H1 (cell line): ENCODE results near the gene LCN2. TPM values are rescaled to one million over a fixed set of nuclear protein-coding genes. Genes with fewer than 3 reads are reported as not detected.

Experiments
- CTCF ChIA-PET: fragments of 300-600 bp; sonication (Branson Sonifier 250); formaldehyde crosslinking; loops from one replicate; lab custom pipeline; 2021; ENCODE audit not compliant: partially characterized antibody; lab: Charles Lee
- POLR2A ChIA-PET: fragments of 300-600 bp; sonication (Branson Sonifier 250); formaldehyde crosslinking; loops from one replicate; lab custom pipeline; 2021; ENCODE audit warnings: inconsistent platforms; ENCODE audit not compliant: partially characterized antibody; lab: Charles Lee
- DNase-seq, 2 experiments: peaks; one replicate each; pipeline versions ENCODE4 v3.0.0 to v3.0.0-alpha.2; 2010 to 2022; ENCODE audit warnings: low spot score in 2 of 2, low read depth in 1 of 2, mixed read lengths in 1 of 2
- FAIRE-seq: peaks from 2 replicates; lab custom pipeline; 2011; peaks lifted over from hg19 to GRCh38; lab: Jason Lieb, UNC
- H2AFZ ChIP-seq: 2 replicates; pipeline ENCODE4 v1.8.1; 2012; ENCODE audit warnings: low read length, inconsistent platforms
- H2AK5ac ChIP-seq: 2 replicates; pipeline ENCODE4 v1.6.1; 2013; ENCODE audit warnings: low read depth, low read length
- H2BK120ac ChIP-seq: replicated peaks from 2 replicates; pipeline ENCODE3; 2013; ENCODE audit warnings: low read depth, low read length, inconsistent platforms
- H2BK12ac ChIP-seq: 2 replicates; pipeline ENCODE4 v1.6.1; 2013; ENCODE audit warnings: low read depth, low read length
- H2BK15ac ChIP-seq: 2 replicates; pipeline ENCODE4 v1.6.1; 2013; ENCODE audit warnings: low read length
- H2BK20ac ChIP-seq: 2 replicates; pipeline ENCODE4 v1.6.1; 2013; ENCODE audit warnings: low read length
- H2BK5ac ChIP-seq: 2 replicates; pipeline ENCODE4 v1.6.1; 2013; ENCODE audit warnings: low read depth, low read length
- H3K14ac ChIP-seq: 2 replicates; pipeline ENCODE4 v1.6.1; 2013; ENCODE audit warnings: inconsistent platforms; ENCODE audit not compliant: insufficient read length
- H3K18ac ChIP-seq: 2 replicates; pipeline ENCODE4 v1.6.1; 2013; ENCODE audit warnings: low read length; ENCODE audit errors: extremely low read depth
- H3K23ac ChIP-seq: 2 replicates; pipeline ENCODE4 v1.6.1; 2013; ENCODE audit warnings: inconsistent platforms; ENCODE audit not compliant: insufficient read length
- H3K23me2 ChIP-seq: 2 replicates; pipeline ENCODE4 v1.6.1; 2013; ENCODE audit warnings: low read depth, low read length
- H3K27ac ChIP-seq: 2 replicates; pipeline ENCODE4 v1.6.1; 2011; ENCODE audit warnings: low read depth, low read length, inconsistent platforms
- H3K27me3 ChIP-seq, 4 experiments: replicated peaks in 1 of 4; 1 replicate in 1 of 4; 2 replicates in 3 of 4; pipeline versions ENCODE4 v1.6.1 to v1.8.1; 2011 to 2013; ENCODE audit warnings: low read length in 3 of 4, mild to moderate bottlenecking in 3 of 4, inconsistent platforms in 2 of 4, mixed read lengths in 2 of 4, moderate library complexity in 1 of 4; ENCODE audit not compliant: control insufficient read depth in 3 of 4, insufficient read depth in 3 of 4; ENCODE audit errors: extremely low read depth in 1 of 4
- H3K36me3 ChIP-seq, 4 experiments: 2 replicates each; pipeline versions ENCODE4 v1.6.1 to v1.8.1; 2011 to 2013; ENCODE audit warnings: mild to moderate bottlenecking in 4 of 4, low read length in 3 of 4, moderate library complexity in 2 of 4, control low read depth in 1 of 4, inconsistent platforms in 1 of 4; ENCODE audit not compliant: insufficient read depth in 4 of 4, control insufficient read depth in 2 of 4
- H3K4ac ChIP-seq: replicated peaks from 2 replicates; pipeline ENCODE3; 2013; ENCODE audit warnings: low read length, low read depth, mixed read lengths, inconsistent platforms; ENCODE audit not compliant: insufficient read length
- H3K4me1 ChIP-seq, 4 experiments: replicated peaks in 1 of 4; 1 replicate in 1 of 4; 2 replicates in 3 of 4; pipeline versions ENCODE4 v1.6.1 to v1.8.1; 2011 to 2013; ENCODE audit warnings: low read length in 3 of 4, inconsistent platforms in 2 of 4, mixed read lengths in 1 of 4; ENCODE audit not compliant: insufficient read depth in 4 of 4, control insufficient read depth in 3 of 4
- H3K4me2 ChIP-seq, 2 experiments: 2 replicates each; pipeline versions ENCODE4 v1.6.1 to v1.8.1; 2011 to 2013; ENCODE audit warnings: low read depth in 2 of 2, low read length in 2 of 2, control low read depth in 1 of 2, inconsistent platforms in 1 of 2, mild to moderate bottlenecking in 1 of 2; ENCODE audit not compliant: insufficient read depth in 1 of 2
- H3K4me3 ChIP-seq, 4 experiments: fragments of 200-600, 300-600 bp in 1 of 4; sonication (generic), shearing (Covaris generic), sonication (Bioruptor Twin) in 1 of 4; 2 replicates each; pipeline versions ENCODE4 v1.5.1 to v1.8.1; 2011 to 2016; ENCODE audit warnings: low read length in 4 of 4, low read depth in 3 of 4, control low read depth in 2 of 4, inconsistent platforms in 2 of 4, mild to moderate bottlenecking in 2 of 4, mixed read lengths in 1 of 4, moderate library complexity in 1 of 4; ENCODE audit not compliant: insufficient read depth in 2 of 4; ENCODE audit errors: extremely low read depth in 1 of 4
- H3K56ac ChIP-seq: replicated peaks from 2 replicates; pipeline ENCODE3; 2013; ENCODE audit warnings: low read depth, mild to moderate bottlenecking, mixed read lengths, low read length, inconsistent platforms; ENCODE audit not compliant: insufficient read length
- H3K79me1 ChIP-seq: 2 replicates; pipeline ENCODE4 v1.6.1; 2013; ENCODE audit warnings: low read depth, low read length, control low read depth
- H3K79me2 ChIP-seq, 2 experiments: 2 replicates each; pipeline versions ENCODE4 v1.6.1 to v1.8.1; 2012 to 2013; ENCODE audit warnings: low read length in 2 of 2, mild to moderate bottlenecking in 2 of 2, inconsistent platforms in 1 of 2; ENCODE audit not compliant: insufficient read depth in 2 of 2, control insufficient read depth in 1 of 2
- H3K9ac ChIP-seq, 4 experiments: replicated peaks in 1 of 4; 1 replicate in 1 of 4; 2 replicates in 3 of 4; pipeline versions ENCODE4 v1.6.1 to v1.8.1; 2011 to 2013; ENCODE audit warnings: low read depth in 3 of 4, low read length in 3 of 4, control low read depth in 2 of 4, mild to moderate bottlenecking in 2 of 4, moderate library complexity in 2 of 4, inconsistent platforms in 1 of 4; ENCODE audit errors: extremely low read depth in 1 of 4
- H3K9me3 ChIP-seq, 2 experiments: 2 replicates each; pipeline versions ENCODE4 v1.6.1 to v1.8.1; 2012 to 2013; ENCODE audit warnings: mild to moderate bottlenecking in 2 of 2, moderate library complexity in 2 of 2, control low read depth in 1 of 2, inconsistent platforms in 1 of 2, low read depth in 1 of 2, low read length in 1 of 2, mixed read lengths in 1 of 2; ENCODE audit not compliant: insufficient read depth in 2 of 2
- H4K20me1 ChIP-seq, 2 experiments: replicated peaks in 1 of 2; 2 replicates each; pipeline versions ENCODE3 to v1.8.1; 2011 to 2013; ENCODE audit warnings: inconsistent platforms in 2 of 2, low read length in 2 of 2, mild to moderate bottlenecking in 1 of 2; ENCODE audit not compliant: insufficient read depth in 2 of 2, control insufficient read depth in 1 of 2
- H4K5ac ChIP-seq: 2 replicates; pipeline ENCODE4 v1.6.1; 2013; ENCODE audit warnings: low read length, low read depth, mixed read lengths, inconsistent platforms; ENCODE audit not compliant: insufficient read length
- H4K8ac ChIP-seq: 2 replicates; pipeline ENCODE4 v1.8.0; 2013; ENCODE audit warnings: mild to moderate bottlenecking, moderate library complexity, low read length, inconsistent platforms; ENCODE audit not compliant: insufficient read depth; ENCODE audit errors: extremely low read depth
- H4K91ac ChIP-seq: replicated peaks from 2 replicates; pipeline ENCODE3; 2013; ENCODE audit warnings: low read length, mixed read lengths, inconsistent platforms; ENCODE audit not compliant: insufficient read length
- whole genome bisulfite sequencing, 2 experiments: shearing (Covaris generic) in 1 of 2; methylation state at CpG; one replicate each; pipeline versions ENCODE4 v1.1.6 to v1.1.7; 2013 to 2015; ENCODE audit warnings: low lambda C conversion rate in 2 of 2, mixed read lengths in 2 of 2, inconsistent platforms in 1 of 2, low coverage in 1 of 2, missing lambda C conversion rate in 1 of 2; ENCODE audit not compliant: insufficient replicate concordance in 2 of 2, insufficient coverage in 1 of 2, insufficient read length in 1 of 2; ENCODE audit errors: extremely low coverage in 1 of 2, missing lambda C conversion rate in 1 of 2; 5-methylcytosine and 5-hydroxymethylcytosine counted together
- polyA plus RNA-seq, 7 experiments: library from polyadenylated mRNA; depleted of rRNA in 3 of 7; stranded (reverse) in 5 of 7; unstranded in 2 of 7; fragments of >200 nt in 5 of 7; fragments of 200-250 nt in 2 of 7; gene quantifications; 1 replicate in 5 of 7; 2 replicates in 1 of 7; 4 replicates in 1 of 7; pipeline versions ENCODE4 v1.2.1 to v1.2.3, GENCODE V29; 2011 to 2013; ENCODE audit warnings: missing spikeins in 2 of 7, mixed read lengths in 2 of 7
- total RNA-seq: library from RNA; stranded (reverse); fragmentation: NEBNext Ultra II Directional; extraction: Animal tissue kit (Norgen Biotek cat#: 25700); gene quantifications from 2 replicates; pipeline ENCODE4 v1.2.1, GENCODE V29; 2021

Gene LCN2
- total and polyA plus RNA-seq, 2 of the 8 experiments (the other 6 are each of a cell fraction or from before 2014, with no cell fraction given) = 1.1 to 1.6 TPM

DNA sequence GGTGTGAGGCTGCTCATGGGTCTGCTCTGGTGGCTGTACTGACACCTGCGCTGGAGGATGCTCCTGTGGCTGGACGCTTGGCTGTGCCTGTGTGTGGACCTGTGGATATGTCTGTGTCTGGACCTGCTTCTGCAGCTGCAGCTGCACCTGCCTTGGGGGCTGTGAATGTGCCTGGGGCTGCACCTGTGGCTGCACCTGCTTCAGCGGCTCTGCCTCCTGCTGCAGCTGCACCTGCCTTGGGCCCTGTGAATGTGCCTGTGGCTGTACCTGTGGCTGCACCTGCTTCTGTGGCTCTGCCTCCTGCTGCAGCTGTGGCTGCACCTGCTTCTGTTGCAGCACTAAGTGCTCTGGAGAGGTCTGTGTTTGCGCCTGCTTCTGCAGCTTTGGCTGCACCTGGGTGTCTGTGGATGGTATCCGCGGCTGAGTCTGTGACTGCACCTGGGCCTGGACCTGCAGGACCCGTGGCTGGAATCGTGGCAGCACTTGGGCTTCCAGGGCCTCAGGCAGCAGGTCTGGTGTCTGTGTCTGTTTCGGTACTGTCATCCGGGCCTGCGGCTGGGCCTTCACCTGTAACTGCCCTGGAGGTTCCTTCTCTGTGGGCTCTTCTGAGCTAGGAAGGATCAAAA, 29.7 kb downstream of the LCN2 start:
- peaks cover 3 to 9% of the 10 kb centered on the region in 2 experiments for H4K20me1 ChIP-seq
- peaks cover 17 to 41% (median 29%) of the 10 kb centered on the region in 4 experiments for H3K36me3 ChIP-seq
- H3K18ac ChIP-seq = no peak overlapping the region
- H2AK5ac ChIP-seq = no peak overlapping the region
- H3K4me2 ChIP-seq = no peak overlapping the region
- no peak overlapping the region for H3K14ac ChIP-seq
- no peaks in the 10 kb centered on the region for H3K27me3 ChIP-seq
- FAIRE-seq (no peak), DNase-seq (no peak)
- H3K4ac ChIP-seq = no peak overlapping the region
- H3K56ac ChIP-seq = no peak overlapping the region
- no peak overlapping the region for H3K27ac ChIP-seq
- 98% methylated on average over 10 of the region's 11 CpGs; no CpG with 5 or more reads in 1 of the 2 experiments for WGBS, 2 experiments
- H3K9me3 ChIP-seq = peaks cover 0 to 4% of the 10 kb centered on the region in 2 experiments; a peak in 1 of 4 replicates
- H4K8ac ChIP-seq = no peak overlapping the region
- no peak overlapping the region for H4K91ac ChIP-seq
- H2AFZ ChIP-seq = no peak overlapping the region
- ChIA-PET CTCF (interaction anchor here (0.9 to 1.5 kb wide), 5 partner anchors 9 to 254 kb away, joined by 3 to 9 read pairs (median 4); no protein-coding TSS in a partner anchor), POLR2A (interaction anchor here (3.2 kb wide), 1 partner anchor 11 kb away, joined by 11 read pairs; the partner anchor contains the start of gene CIZ1)
- H3K23me2 ChIP-seq = no peaks in the 10 kb centered on the region
- H2BK15ac ChIP-seq = no peak overlapping the region
- H3K4me1 ChIP-seq = peaks cover 0 to 1% (median 0%) of the 10 kb centered on the region in 4 experiments; a peak in 1 of 7 replicates
- no peak overlapping the region for H4K5ac ChIP-seq
- H2BK5ac ChIP-seq = no peak overlapping the region
- no peak overlapping the region for H3K4me3 ChIP-seq
- no peak overlapping the region for H2BK120ac ChIP-seq
- no peak overlapping the region for H2BK12ac ChIP-seq
- H3K23ac ChIP-seq = no peak overlapping the region
- no peak overlapping the region for H2BK20ac ChIP-seq
- H3K79me1 ChIP-seq = no peaks in the 10 kb centered on the region
- H3K9ac ChIP-seq = no peak overlapping the region
- H3K79me2 ChIP-seq = no peaks in the 10 kb centered on the region
